Peyer's patch (tissue), 4 donors: ENCODE measurements around the gene CLEC2L.

ENCODE experiments used
- CTCF ChIP-seq, 6 experiments: fragments of 450-650 bp in 4 of 6; fragments of 200-600 bp in 2 of 6; sonication (generic) in 1 of 6; IDR thresholded peaks; one replicate each; pipeline ENCODE4 v1.5.1; 2017 to 2019; ENCODE audit warnings: antibody characterized with exemption in 6 of 6, mild to moderate bottlenecking in 3 of 6, moderate library complexity in 1 of 6
- POLR2A ChIP-seq, 2 donors: fragments of 450-650 bp; IDR thresholded peaks; one replicate each; pipeline ENCODE4 v1.5.1; 2017; ENCODE audit warnings: antibody characterized with exemption in 2 of 2, mild to moderate bottlenecking in 2 of 2, moderate library complexity in 2 of 2

- TF ChIP-seq CTCF (IDR thresholded peaks at IDR 0.05) = no peak
- no peak for TF ChIP-seq POLR2A (IDR thresholded peaks at IDR 0.05)
Measured at GRCh38 chr7:139589474-139589873, 66.0 kb downstream of the CLEC2L start.
